ENCODE measurements around the gene SLC38A10. TPM values are rescaled to one million over a fixed set of nuclear protein-coding genes. Genes with fewer than 3 reads are reported as not detected.

The SLC38A10 gene
- total and polyA plus RNA-seq, 10 of the 15 experiments (the other 5 are each of a cell fraction or from before 2014, with no cell fraction given) = 0.52 to 67.9 (median 22.1) TPM

DNA sequence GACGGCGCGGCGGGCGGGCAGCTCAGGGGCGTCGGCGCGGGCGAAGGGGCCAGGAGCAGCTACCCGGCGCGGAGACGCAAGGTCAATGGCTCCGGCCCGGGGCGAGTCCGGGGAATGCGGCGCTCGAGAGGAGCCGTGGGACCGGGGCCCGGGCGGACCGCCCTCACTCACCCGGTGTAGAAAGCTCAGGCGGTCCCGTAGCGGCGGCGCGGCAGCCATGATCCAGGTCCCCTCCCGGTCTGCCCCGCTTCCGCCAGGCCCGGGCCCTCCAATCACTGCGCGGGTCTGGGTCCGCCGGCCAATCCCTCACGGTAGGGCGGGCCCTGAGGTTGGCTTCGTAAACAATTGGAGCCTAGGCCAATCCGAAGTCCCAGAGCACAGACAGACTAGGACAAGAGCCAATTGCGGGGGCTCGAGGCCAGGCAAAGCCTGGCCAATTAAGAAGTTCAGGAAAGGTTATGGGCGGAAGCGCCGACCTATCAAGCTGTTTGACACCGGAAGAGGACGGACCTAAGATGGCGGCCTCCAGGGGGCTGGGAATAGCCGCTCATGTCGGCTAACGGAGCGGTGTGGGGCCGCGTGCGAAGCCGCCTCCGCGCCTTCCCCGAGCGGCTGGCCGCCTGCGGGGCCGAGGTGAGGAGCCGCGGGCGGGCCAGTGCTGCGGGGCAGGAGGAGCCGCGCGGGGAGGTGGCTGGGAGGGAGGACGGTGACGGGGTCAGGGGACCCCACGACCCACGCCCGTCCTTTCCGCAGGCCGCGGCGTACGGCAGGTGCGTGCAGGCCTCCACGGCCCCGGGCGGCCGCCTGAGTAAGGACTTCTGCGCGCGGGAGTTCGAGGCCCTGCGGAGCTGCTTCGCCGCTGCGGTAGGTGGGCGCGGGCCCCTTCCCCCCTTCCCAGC is 56.0 kb downstream of the SLC38A10 start, which contains the start of the genes NDUFAF8 and TEPSIN (continued):
- TF ChIP-seq REST (IDR thresholded peaks at IDR 0.05; ENCODE audit: low read depth, low read length) (no peak), EP300 (IDR thresholded peaks at IDR 0.05; ENCODE audit: borderline replicate concordance in 1 of 2, control insufficient read depth in 1 of 2, low read depth in 2 of 2, low read length in 2 of 2) (no peak), ZZZ3 (IDR thresholded peaks at IDR 0.05; ENCODE audit: control insufficient read depth, insufficient read length, low read depth) (no peak), ZNF217 (IDR thresholded peaks at IDR 0.05) (no peak), PML (IDR thresholded peaks at IDR 0.05; ENCODE audit: low read length) (no peak), POLR2AphosphoS5 (IDR thresholded peaks at IDR 0.05; ENCODE audit: low read length) (no peak; the same call in 1 of the 2 replicates), RAD51 (IDR thresholded peaks at IDR 0.05) (no peak), MYC (IDR thresholded peaks at IDR 0.05; ENCODE audit: insufficient read depth, insufficient read length, insufficient replicate concordance, low read length, severe bottlenecking) (peak; percentile 81), E2F8 (IDR thresholded peaks at IDR 0.05; ENCODE audit: low read depth, partially characterized antibody) (peak; percentile 79), POLR2A (IDR thresholded peaks at IDR 0.05; ENCODE audit: low read depth, low read length) (peak; percentile 79), ETV6 (conservative IDR thresholded peaks at IDR 0.05 in 1 of 2, IDR thresholded peaks at IDR 0.05 in 1 of 2; ENCODE audit: borderline replicate concordance in 1 of 2, low read depth in 1 of 2) (no peak), EGR1 (IDR thresholded peaks at IDR 0.05; ENCODE audit: borderline replicate concordance in 1 of 2, low read depth in 2 of 2, low read length in 2 of 2) (no peak), HDAC2 (IDR thresholded peaks at IDR 0.05) (no peak; the same call in 1 of the 2 replicates), STAT1 (conservative IDR thresholded peaks at IDR 0.05) (peak; percentile 49; the same call in 1 of the 2 replicates)
- TF ChIP-seq, protein P1, sequence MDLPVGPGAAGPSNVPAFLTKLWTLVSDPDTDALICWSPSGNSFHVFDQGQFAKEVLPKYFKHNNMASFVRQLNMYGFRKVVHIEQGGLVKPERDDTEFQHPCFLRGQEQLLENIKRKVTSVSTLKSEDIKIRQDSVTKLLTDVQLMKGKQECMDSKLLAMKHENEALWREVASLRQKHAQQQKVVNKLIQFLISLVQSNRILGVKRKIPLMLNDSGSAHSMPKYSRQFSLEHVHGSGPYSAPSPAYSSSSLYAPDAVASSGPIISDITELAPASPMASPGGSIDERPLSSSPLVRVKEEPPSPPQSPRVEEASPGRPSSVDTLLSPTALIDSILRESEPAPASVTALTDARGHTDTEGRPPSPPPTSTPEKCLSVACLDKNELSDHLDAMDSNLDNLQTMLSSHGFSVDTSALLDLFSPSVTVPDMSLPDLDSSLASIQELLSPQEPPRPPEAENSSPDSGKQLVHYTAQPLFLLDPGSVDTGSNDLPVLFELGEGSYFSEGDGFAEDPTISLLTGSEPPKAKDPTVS (IDR thresholded peaks at IDR 0.05; ENCODE audit: low read depth, low read length) = no peak
- TF ChIP-seq, protein P2, sequence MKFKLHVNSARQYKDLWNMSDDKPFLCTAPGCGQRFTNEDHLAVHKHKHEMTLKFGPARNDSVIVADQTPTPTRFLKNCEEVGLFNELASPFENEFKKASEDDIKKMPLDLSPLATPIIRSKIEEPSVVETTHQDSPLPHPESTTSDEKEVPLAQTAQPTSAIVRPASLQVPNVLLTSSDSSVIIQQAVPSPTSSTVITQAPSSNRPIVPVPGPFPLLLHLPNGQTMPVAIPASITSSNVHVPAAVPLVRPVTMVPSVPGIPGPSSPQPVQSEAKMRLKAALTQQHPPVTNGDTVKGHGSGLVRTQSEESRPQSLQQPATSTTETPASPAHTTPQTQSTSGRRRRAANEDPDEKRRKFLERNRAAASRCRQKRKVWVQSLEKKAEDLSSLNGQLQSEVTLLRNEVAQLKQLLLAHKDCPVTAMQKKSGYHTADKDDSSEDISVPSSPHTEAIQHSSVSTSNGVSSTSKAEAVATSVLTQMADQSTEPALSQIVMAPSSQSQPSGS (IDR thresholded peaks at IDR 0.05; ENCODE audit: low read length) = no peak
- TF ChIP-seq, protein P3, sequence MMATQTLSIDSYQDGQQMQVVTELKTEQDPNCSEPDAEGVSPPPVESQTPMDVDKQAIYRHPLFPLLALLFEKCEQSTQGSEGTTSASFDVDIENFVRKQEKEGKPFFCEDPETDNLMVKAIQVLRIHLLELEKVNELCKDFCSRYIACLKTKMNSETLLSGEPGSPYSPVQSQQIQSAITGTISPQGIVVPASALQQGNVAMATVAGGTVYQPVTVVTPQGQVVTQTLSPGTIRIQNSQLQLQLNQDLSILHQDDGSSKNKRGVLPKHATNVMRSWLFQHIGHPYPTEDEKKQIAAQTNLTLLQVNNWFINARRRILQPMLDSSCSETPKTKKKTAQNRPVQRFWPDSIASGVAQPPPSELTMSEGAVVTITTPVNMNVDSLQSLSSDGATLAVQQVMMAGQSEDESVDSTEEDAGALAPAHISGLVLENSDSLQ (IDR thresholded peaks at IDR 0.05) = peak; percentile 100
